PC-3 (cell line): ENCODE measurements around the gene REEP1. TPM values are rescaled to one million over a fixed set of nuclear protein-coding genes. Genes with fewer than 3 reads are reported as not detected.

Source experiments
- ATAC-seq: fragments of 200-7000 bp; cut with Tn5 transposase; 2 replicates; pipeline ENCODE4 v1.9.1; 2020; ENCODE audit warnings: mild to moderate bottlenecking, moderate library complexity
- BruUV-seq: library from RNA; stranded (reverse); fragments of 400-500 nt; replicated peaks from 2 replicates; lab custom pipeline; 2021; lab: Mats Ljungman, UMichigan
- CTCF ChIA-PET: fragments of 300-600 bp; sonication (Branson Sonifier 250); formaldehyde crosslinking; loops from one replicate; lab custom pipeline; 2022; ENCODE audit warnings: antibody characterized with exemption; lab: Charles Lee
- POLR2A ChIA-PET: fragments of 300-600 bp; sonication (Branson Sonifier 250); formaldehyde crosslinking; loops from one replicate; lab custom pipeline; 2022; ENCODE audit warnings: antibody characterized with exemption; ENCODE audit not compliant: unreplicated experiment; lab: Charles Lee
- DNase-seq: peaks from one replicate; pipeline ENCODE4 v3.0.0-alpha.2; 2015
- H2AFZ ChIP-seq: fragments of 300-600 bp; sonication (generic); 2 replicates; pipeline ENCODE4 v1.6.0; 2016; ENCODE audit warnings: antibody characterized with exemption, low read length
- H3F3A ChIP-seq: fragments of 300-600 bp; sonication (generic); one replicate; pipeline ENCODE4 v1.6.0; 2017; ENCODE audit warnings: antibody characterized with exemption, low read length, control low read depth, mild to moderate bottlenecking; ENCODE audit not compliant: unreplicated experiment
- H3K27ac ChIP-seq: fragments of 300-600 bp; sonication (generic); 2 replicates; pipeline ENCODE4 v1.5.1; 2016; ENCODE audit warnings: mild to moderate bottlenecking, low read length
- H3K27me3 ChIP-seq: fragments of 300-600 bp; sonication (generic); 2 replicates; pipeline ENCODE4 v1.6.1; 2016; ENCODE audit warnings: low read length, mixed read lengths
- H3K36me3 ChIP-seq: fragments of 300-600 bp; sonication (generic); 2 replicates; pipeline ENCODE4 v1.6.1; 2016; ENCODE audit warnings: low read depth, mixed run types, low read length, mixed read lengths
- H3K4me1 ChIP-seq: fragments of 300-600 bp; sonication (generic); 2 replicates; pipeline ENCODE4 v1.5.1; 2016; ENCODE audit warnings: low read length; ENCODE audit not compliant: insufficient read depth
- H3K4me2 ChIP-seq: fragments of 300-600 bp; sonication (generic); 2 replicates; pipeline ENCODE4 v1.6.0; 2016; ENCODE audit warnings: low read length
- H3K4me3 ChIP-seq: fragments of 300-600 bp; sonication (generic); 2 replicates; pipeline ENCODE4 v1.5.1; 2016; ENCODE audit warnings: mild to moderate bottlenecking, low read length, mixed read lengths
- H3K79me2 ChIP-seq: fragments of 300-600 bp; sonication (generic); 2 replicates; pipeline ENCODE4 v1.6.1; 2017; ENCODE audit warnings: low read length, mixed read lengths
- H3K9ac ChIP-seq: fragments of 300-600 bp; sonication (generic); 2 replicates; pipeline ENCODE4 v1.6.0; 2016; ENCODE audit warnings: mild to moderate bottlenecking, low read length
- H3K9me2 ChIP-seq: fragments of 300-600 bp; sonication (generic); replicated peaks from 2 replicates; pipeline ENCODE4 v1.6.1; 2016; ENCODE audit warnings: mixed run types, low read length, mixed read lengths
- H3K9me3 ChIP-seq: fragments of 300-600 bp; sonication (generic); 2 replicates; pipeline ENCODE4 v1.6.1; 2016; ENCODE audit warnings: low read length, mixed read lengths
- H4K20me1 ChIP-seq: fragments of 300-600 bp; sonication (generic); 2 replicates; pipeline ENCODE4 v1.6.1; 2016; ENCODE audit warnings: low read length, mixed read lengths
- EZH2 ChIP-seq: fragments of 300-600 bp; sonication (generic); IDR thresholded peaks from one replicate; pipeline ENCODE4 v1.6.1; 2017; ENCODE audit warnings: antibody characterized with exemption, mild to moderate bottlenecking, low read length; ENCODE audit not compliant: unreplicated experiment
- EZH2phosphoT487 ChIP-seq: fragments of 300-600 bp; sonication (generic); IDR thresholded peaks from 2 replicates; pipeline ENCODE4 v1.6.1; 2018; ENCODE audit warnings: mild to moderate bottlenecking, antibody characterized with exemption, low read length, borderline replicate concordance
- intact Hi-C: fragments of 100-400 bp; cut with micrococcal nuclease; formaldehyde crosslinking; loops from 2 replicates; pipeline ENCODE4 v1.9.0; 2023
- total RNA-seq: library from RNA; depleted of rRNA; stranded (reverse); fragments of >200 nt; gene quantifications from 2 replicates; pipeline ENCODE4 v1.2.3, GENCODE V29; 2014
- TF ChIP-seq, protein P1 (sequence below): fragments of 300-600 bp; sonication (generic); conservative IDR thresholded peaks from 2 replicates; pipeline ENCODE4 v1.5.1; 2017; ENCODE audit warnings: antibody characterized with exemption, low read depth, mild to moderate bottlenecking, low read length

REEP1 gene
- total RNA-seq, 1 experiment from 2014 or later = not detected

DNA sequence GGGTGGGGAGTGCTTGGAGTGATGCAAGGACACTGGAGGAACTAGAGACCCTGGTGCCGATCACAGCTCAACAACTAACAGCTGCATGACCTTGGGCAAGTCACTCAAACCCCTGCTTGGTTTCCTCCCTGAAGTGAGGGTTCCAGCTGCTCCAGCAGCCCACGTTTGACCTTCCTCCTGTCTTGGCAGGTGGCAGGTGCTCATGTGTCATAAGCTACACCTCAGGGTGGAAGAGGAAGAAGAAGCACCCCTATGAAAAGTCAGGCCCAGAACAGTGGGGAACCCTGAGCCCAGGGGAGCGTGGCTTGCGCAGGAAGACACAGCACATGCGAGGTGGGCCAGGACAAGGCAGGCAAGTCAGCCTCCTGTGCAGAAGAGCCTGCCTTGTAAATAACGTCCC, 95.8 kb downstream of the REEP1 start:
- DNase-seq (no peak), ATAC-seq (no peak)
- no peaks in the 10 kb centered on the region for H3F3A ChIP-seq
- no peak overlapping the region for H3K9ac ChIP-seq
- intact Hi-C loops = no loop called here
- H3K9me3 ChIP-seq = no peaks in the 10 kb centered on the region
- H3K9me2 ChIP-seq = no peaks in the 10 kb centered on the region
- H3K4me2 ChIP-seq = no peak overlapping the region
- H3K36me3 ChIP-seq = no peaks in the 10 kb centered on the region
- ChIA-PET CTCF (no interaction called here), POLR2A (no interaction called here)
- no peaks in the 10 kb centered on the region for H3K4me1 ChIP-seq
- no peaks in the 10 kb centered on the region for H4K20me1 ChIP-seq
- no peak overlapping the region for H3K4me3 ChIP-seq
- H2AFZ ChIP-seq = no peak overlapping the region
- no peak overlapping the region for H3K27ac ChIP-seq
- H3K27me3 ChIP-seq = peaks cover 54% of the 10 kb centered on the region
- no peaks in the 10 kb centered on the region for H3K79me2 ChIP-seq
- no TSS peak for BruUV-seq
- TF ChIP-seq, protein P1, sequence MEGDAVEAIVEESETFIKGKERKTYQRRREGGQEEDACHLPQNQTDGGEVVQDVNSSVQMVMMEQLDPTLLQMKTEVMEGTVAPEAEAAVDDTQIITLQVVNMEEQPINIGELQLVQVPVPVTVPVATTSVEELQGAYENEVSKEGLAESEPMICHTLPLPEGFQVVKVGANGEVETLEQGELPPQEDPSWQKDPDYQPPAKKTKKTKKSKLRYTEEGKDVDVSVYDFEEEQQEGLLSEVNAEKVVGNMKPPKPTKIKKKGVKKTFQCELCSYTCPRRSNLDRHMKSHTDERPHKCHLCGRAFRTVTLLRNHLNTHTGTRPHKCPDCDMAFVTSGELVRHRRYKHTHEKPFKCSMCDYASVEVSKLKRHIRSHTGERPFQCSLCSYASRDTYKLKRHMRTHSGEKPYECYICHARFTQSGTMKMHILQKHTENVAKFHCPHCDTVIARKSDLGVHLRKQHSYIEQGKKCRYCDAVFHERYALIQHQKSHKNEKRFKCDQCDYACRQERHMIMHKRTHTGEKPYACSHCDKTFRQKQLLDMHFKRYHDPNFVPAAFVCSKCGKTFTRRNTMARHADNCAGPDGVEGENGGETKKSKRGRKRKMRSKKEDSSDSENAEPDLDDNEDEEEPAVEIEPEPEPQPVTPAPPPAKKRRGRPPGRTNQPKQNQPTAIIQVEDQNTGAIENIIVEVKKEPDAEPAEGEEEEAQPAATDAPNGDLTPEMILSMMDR = no peak
- TF ChIP-seq EZH2 (no peak), EZH2phosphoT487 (no peak)

DNA sequence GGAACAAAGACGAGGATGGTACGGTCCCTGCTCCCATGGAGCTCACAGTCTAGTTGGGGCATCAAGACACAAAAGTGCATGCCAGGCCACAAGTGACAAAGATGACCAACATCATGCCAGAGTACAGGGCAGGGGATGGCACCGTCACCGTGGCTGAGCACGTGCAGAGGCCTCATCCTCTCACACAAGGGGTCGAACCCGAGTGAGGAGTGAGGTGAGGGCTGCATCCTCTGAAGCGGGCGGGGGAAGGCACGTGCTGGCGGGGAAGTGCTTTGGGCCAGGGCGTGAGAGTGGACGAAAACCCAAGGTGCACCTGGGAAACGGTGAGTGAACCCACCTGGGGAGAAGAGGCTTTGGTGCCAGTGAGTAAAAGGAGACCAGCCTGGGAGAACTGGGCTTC, 97.2 kb downstream of the REEP1 start:
- Histone ChIP-seq H3K4me3 (no peak overlapping the region), H3K27me3 (peaks cover 54% of the 10 kb centered on the region), H3F3A (no peaks in the 10 kb centered on the region), H2AFZ (no peak overlapping the region), H3K79me2 (no peaks in the 10 kb centered on the region), H4K20me1 (no peaks in the 10 kb centered on the region), H3K27ac (no peak overlapping the region), H3K4me1 (no peaks in the 10 kb centered on the region), H3K9me3 (no peaks in the 10 kb centered on the region), H3K9ac (no peak overlapping the region), H3K9me2 (no peaks in the 10 kb centered on the region), H3K36me3 (no peaks in the 10 kb centered on the region), H3K4me2 (no peak overlapping the region)
- ChIA-PET CTCF (no interaction called here), POLR2A (no interaction called here)
- DNase-seq (no peak), ATAC-seq (no peak)
- intact Hi-C loops = no loop called here
- BruUV-seq = no TSS peak
- TF ChIP-seq EZH2phosphoT487 (no peak), EZH2 (no peak)
- TF ChIP-seq, protein P1 = no peak

DNA sequence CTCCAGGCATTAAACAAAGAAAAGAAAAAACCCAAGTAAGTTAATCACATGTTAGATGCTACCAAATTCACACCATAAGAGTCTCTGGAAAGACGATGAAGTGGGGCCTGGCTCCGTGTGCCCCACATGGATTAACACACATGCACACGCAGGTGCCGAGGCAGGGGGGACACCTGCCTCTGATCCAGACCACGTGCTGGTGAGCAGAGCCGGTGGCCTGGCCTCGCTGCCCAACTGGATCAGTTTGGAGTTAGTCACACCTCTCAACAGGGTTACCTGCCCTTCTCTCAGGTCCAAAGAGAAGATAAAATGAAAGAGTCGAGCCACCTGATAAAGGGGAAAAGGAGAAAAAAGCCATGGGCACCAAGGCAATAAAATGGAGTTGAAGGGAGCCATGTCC, 97.7 kb downstream of the REEP1 start:
- Histone ChIP-seq H3K9me3 (no peaks in the 10 kb centered on the region), H4K20me1 (no peaks in the 10 kb centered on the region), H3F3A (no peaks in the 10 kb centered on the region), H3K4me1 (no peaks in the 10 kb centered on the region), H3K9ac (no peak overlapping the region), H3K9me2 (no peaks in the 10 kb centered on the region), H3K27me3 (peaks cover 54% of the 10 kb centered on the region), H3K4me3 (no peak overlapping the region), H3K4me2 (no peak overlapping the region), H3K79me2 (no peaks in the 10 kb centered on the region), H3K27ac (no peak overlapping the region), H2AFZ (no peak overlapping the region), H3K36me3 (no peaks in the 10 kb centered on the region)
- no peak for DNase-seq
- ATAC-seq = no peak
- no peak for TF ChIP-seq EZH2
- TF ChIP-seq, protein P1 = no peak
- no peak for TF ChIP-seq EZH2phosphoT487
- intact Hi-C loops = no loop called here
- ChIA-PET CTCF (no interaction called here), POLR2A (no interaction called here)
- no TSS peak for BruUV-seq
